ENCODE data around the gene CCDC122.

CCDC122 gene

GRCh38 chr13:43804461-43805070 lies 75.0 kb downstream of the CCDC122 start:
- no peak for DNase-seq (ENCODE audit: low read depth, low spot score)

GRCh38 chr13:43802511-43802910 lies 77.0 kb downstream of the CCDC122 start:
- no peak for DNase-seq (ENCODE audit: low read depth, low spot score)

GRCh38 chr13:43800828-43801227 lies 78.7 kb downstream of the CCDC122 start:
- no peak for DNase-seq (ENCODE audit: low read depth, low spot score)

GRCh38 chr13:43799191-43799590 lies 80.3 kb downstream of the CCDC122 start:
- DNase-seq (ENCODE audit: low read depth, low spot score), result no peak

- DNase-seq (ENCODE audit: low read depth, low spot score), result no peak
These were observed 81.7 kb downstream of the CCDC122 start for GRCh38 chr13:43797869-43798268.

- DNase-seq (ENCODE audit: low read depth, low spot score), result no peak
These were observed 82.4 kb downstream of the CCDC122 start for GRCh38 chr13:43797159-43797558.

- no peak for DNase-seq (ENCODE audit: low read depth, low spot score)
These were observed 85.1 kb downstream of the CCDC122 start for GRCh38 chr13:43794416-43794815.

GRCh38 chr13:43792076-43792881 lies 87.3 kb downstream of the CCDC122 start:
- DNase-seq (ENCODE audit: low read depth, low spot score), result no peak

- no peak for DNase-seq (ENCODE audit: low read depth, low spot score)
These were observed 91.5 kb downstream of the CCDC122 start for GRCh38 chr13:43787997-43788396.

GRCh38 chr13:43787518-43787891 lies 92.0 kb downstream of the CCDC122 start:
- DNase-seq (ENCODE audit: low read depth, low spot score), result no peak

- DNase-seq (ENCODE audit: low read depth, low spot score), result no peak
These were observed 92.6 kb downstream of the CCDC122 start, which contains the start of gene ENOX1 for GRCh38 chr13:43786766-43787517. Gene ENOX1, minus strand, starts transcription at chr13:43786972.

- DNase-seq (ENCODE audit: low read depth, low spot score), result no peak
These were observed 93.1 kb downstream of the CCDC122 start for GRCh38 chr13:43786472-43786765.
